Skeletal muscle satellite cell (primary cell): Measurements from ENCODE around the gene LSM5.

Experiments used
- H3K27me3 ChIP-seq: 2 replicates; pipeline ENCODE4 v1.7.0; 2013; ENCODE audit warnings: low read length; ENCODE audit not compliant: control insufficient read depth, insufficient read depth
- H3K36me3 ChIP-seq: 2 replicates; pipeline ENCODE4 v1.7.0; 2013; ENCODE audit warnings: mild to moderate bottlenecking, control low read depth, low read length; ENCODE audit not compliant: insufficient read depth
- H3K4me1 ChIP-seq: 2 replicates; pipeline ENCODE4 v1.7.0; 2013; ENCODE audit warnings: low read length; ENCODE audit not compliant: control insufficient read depth, insufficient read depth
- H3K4me2 ChIP-seq: 2 replicates; pipeline ENCODE4 v1.7.0; 2013; ENCODE audit warnings: mild to moderate bottlenecking, low read length
- H3K4me3 ChIP-seq: 2 replicates; pipeline ENCODE4 v1.7.0; 2013; ENCODE audit warnings: low read length
- H3K9ac ChIP-seq: 2 replicates; pipeline ENCODE4 v1.7.0; 2013; ENCODE audit warnings: mild to moderate bottlenecking, low read depth, low read length, moderate library complexity
- H3K9me3 ChIP-seq: replicated peaks from 2 replicates; pipeline ENCODE4 v1.7.0; 2013; ENCODE audit warnings: mild to moderate bottlenecking, control low read depth, low read length

LSM5 gene

GRCh38 chr7:32453341-32454011 is 36.7 kb downstream of the LSM5 start:
- no peak overlapping the region for H3K4me3 ChIP-seq
- H3K27me3 ChIP-seq = no peaks in the 10 kb centered on the region
- no peaks in the 10 kb centered on the region for H3K9me3 ChIP-seq
- no peaks in the 10 kb centered on the region for H3K4me1 ChIP-seq
- no peaks in the 10 kb centered on the region for H3K36me3 ChIP-seq
- no peak overlapping the region for H3K9ac ChIP-seq
- H3K4me2 ChIP-seq = no peak overlapping the region

GRCh38 chr7:32447218-32447617 is 43.0 kb downstream of the LSM5 start:
- H3K4me2 ChIP-seq = no peak overlapping the region
- H3K9ac ChIP-seq = no peak overlapping the region
- H3K4me1 ChIP-seq = no peaks in the 10 kb centered on the region
- no peaks in the 10 kb centered on the region for H3K36me3 ChIP-seq
- H3K4me3 ChIP-seq = no peak overlapping the region
- H3K27me3 ChIP-seq = no peaks in the 10 kb centered on the region
- no peaks in the 10 kb centered on the region for H3K9me3 ChIP-seq

- Histone ChIP-seq H3K27me3 (no peaks in the 10 kb centered on the region), H3K4me2 (no peak overlapping the region), H3K36me3 (no peaks in the 10 kb centered on the region), H3K9me3 (no peaks in the 10 kb centered on the region), H3K4me1 (no peaks in the 10 kb centered on the region), H3K9ac (no peak overlapping the region), H3K4me3 (no peak overlapping the region)
Observed at GRCh38 chr7:32436146-32436928, 53.8 kb downstream of the LSM5 start.
